ENCODE data around the gene ZMYND8. TPM values are rescaled to one million over a fixed set of nuclear protein-coding genes. Genes with fewer than 3 reads are reported as not detected.
A peak's percentile ranks its signal among the peaks of the same experiment; 100 is the strongest.

Gene ZMYND8
- total and polyA plus RNA-seq, 3 donors from 2014 or later: 30.4 to 102 (median 87.2) TPM

DNA sequence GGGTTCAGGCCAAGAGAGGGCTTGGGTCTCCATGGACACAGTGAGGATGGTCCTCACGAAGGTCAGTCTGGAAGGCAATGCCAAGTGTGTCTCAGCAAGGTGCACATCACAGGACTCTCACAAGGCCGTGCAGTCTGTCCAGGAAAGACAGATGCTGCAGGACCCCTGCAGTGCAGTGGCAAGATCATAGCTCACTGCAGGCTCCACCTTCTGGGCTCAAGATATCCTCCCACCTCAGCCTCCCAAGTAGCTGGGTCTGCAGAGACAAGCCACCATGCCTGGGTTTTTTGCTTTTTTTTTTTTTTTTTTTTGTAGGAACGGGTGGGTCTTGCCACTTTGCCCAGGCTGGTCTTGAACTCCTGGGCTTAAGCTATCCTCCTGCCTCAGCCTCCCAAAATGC, 26.4 kb downstream of the ZMYND8 start:
- 48 to 78% methylated on average over 3 of the region's 3 CpGs for WGBS, 2 donors

GRCh38 chr20:47328129-47328528, 28.4 kb downstream of the ZMYND8 start:
- no peak overlapping the region for H3K4me3 ChIP-seq
- no peaks in the 10 kb centered on the region for H3K9me3 ChIP-seq
- peaks cover 44% of the 10 kb centered on the region for H3K4me1 ChIP-seq
- no peaks in the 10 kb centered on the region for H3K27me3 ChIP-seq
- WGBS, 2 donors: 85 to 94% methylated on average over 1 of the region's 1 CpG
- intact Hi-C loops (cut with DNase I; ENCODE audit: low total_unique reads): no loop called here
- peak overlapping the region in 1 of 2 donors; percentile 12 for H3K27ac ChIP-seq
- DNase-seq: no peak
- no peaks in the 10 kb centered on the region for H3K36me3 ChIP-seq (ENCODE audit: low read depth, missing control alignments)
- TF ChIP-seq POLR2A (IDR thresholded peaks at IDR 0.05): no peak
- TF ChIP-seq, protein P1, sequence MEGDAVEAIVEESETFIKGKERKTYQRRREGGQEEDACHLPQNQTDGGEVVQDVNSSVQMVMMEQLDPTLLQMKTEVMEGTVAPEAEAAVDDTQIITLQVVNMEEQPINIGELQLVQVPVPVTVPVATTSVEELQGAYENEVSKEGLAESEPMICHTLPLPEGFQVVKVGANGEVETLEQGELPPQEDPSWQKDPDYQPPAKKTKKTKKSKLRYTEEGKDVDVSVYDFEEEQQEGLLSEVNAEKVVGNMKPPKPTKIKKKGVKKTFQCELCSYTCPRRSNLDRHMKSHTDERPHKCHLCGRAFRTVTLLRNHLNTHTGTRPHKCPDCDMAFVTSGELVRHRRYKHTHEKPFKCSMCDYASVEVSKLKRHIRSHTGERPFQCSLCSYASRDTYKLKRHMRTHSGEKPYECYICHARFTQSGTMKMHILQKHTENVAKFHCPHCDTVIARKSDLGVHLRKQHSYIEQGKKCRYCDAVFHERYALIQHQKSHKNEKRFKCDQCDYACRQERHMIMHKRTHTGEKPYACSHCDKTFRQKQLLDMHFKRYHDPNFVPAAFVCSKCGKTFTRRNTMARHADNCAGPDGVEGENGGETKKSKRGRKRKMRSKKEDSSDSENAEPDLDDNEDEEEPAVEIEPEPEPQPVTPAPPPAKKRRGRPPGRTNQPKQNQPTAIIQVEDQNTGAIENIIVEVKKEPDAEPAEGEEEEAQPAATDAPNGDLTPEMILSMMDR (IDR thresholded peaks at IDR 0.05): no peak

More for the DNA sequence above, 26.4 kb downstream of the ZMYND8 start:
- TF ChIP-seq, protein P1 (IDR thresholded peaks at IDR 0.05): no peak
- no peak for TF ChIP-seq POLR2A (IDR thresholded peaks at IDR 0.05)
- intact Hi-C loops (cut with DNase I; ENCODE audit: low total_unique reads): no loop called here
- no peaks in the 10 kb centered on the region for H3K36me3 ChIP-seq (ENCODE audit: low read depth, missing control alignments)
- no peaks in the 10 kb centered on the region for H3K27me3 ChIP-seq
- no peak overlapping the region for H3K4me3 ChIP-seq
- no peak for DNase-seq
- peaks cover 63% of the 10 kb centered on the region for H3K4me1 ChIP-seq
- H3K9me3 ChIP-seq: no peaks in the 10 kb centered on the region
- H3K27ac ChIP-seq: no peak overlapping the region

- no peak overlapping the region for H3K4me3 ChIP-seq
- 56 to 76% methylated on average over 7 of the region's 7 CpGs for WGBS, 2 donors
- H3K9me3 ChIP-seq: no peaks in the 10 kb centered on the region
- intact Hi-C loops (cut with DNase I; ENCODE audit: low total_unique reads): no loop called here
- TF ChIP-seq, protein P1 (IDR thresholded peaks at IDR 0.05): no peak
- no peak for TF ChIP-seq POLR2A (IDR thresholded peaks at IDR 0.05)
- H3K4me1 ChIP-seq: peaks cover 40% of the 10 kb centered on the region
- H3K36me3 ChIP-seq (ENCODE audit: low read depth, missing control alignments): no peaks in the 10 kb centered on the region
- H3K27ac ChIP-seq: peak overlapping the region in 1 of 2 donors; percentile 12
- no peaks in the 10 kb centered on the region for H3K27me3 ChIP-seq
- DNase-seq: no peak
Observed at GRCh38 chr20:47327711-47328110, 28.8 kb downstream of the ZMYND8 start.

GRCh38 chr20:47326658-47327268, 29.7 kb downstream of the ZMYND8 start:
- WGBS, 2 donors: 65 to 75% methylated on average over 10 of the region's 10 CpGs
- peak overlapping the region in 1 of 2 donors; percentile 19 for H3K27ac ChIP-seq
- intact Hi-C loops (cut with DNase I; ENCODE audit: low total_unique reads): no loop called here

More at GRCh38 chr20:47326658-47327268, 29.7 kb downstream of the ZMYND8 start:
- H3K4me3 ChIP-seq: no peak overlapping the region
- H3K27me3 ChIP-seq: no peaks in the 10 kb centered on the region
- peaks cover 36% of the 10 kb centered on the region for H3K4me1 ChIP-seq
- no peak for TF ChIP-seq POLR2A (IDR thresholded peaks at IDR 0.05)
- TF ChIP-seq, protein P1 (IDR thresholded peaks at IDR 0.05): no peak
- no peaks in the 10 kb centered on the region for H3K9me3 ChIP-seq
- H3K36me3 ChIP-seq (ENCODE audit: low read depth, missing control alignments): no peaks in the 10 kb centered on the region
- no peak for DNase-seq

All from testis (tissue), 3 donors.